A673 (cell line): ENCODE results near the gene CARD11.

ENCODE experiments used
- EZH2 ChIP-seq: fragments of 200-600 bp; sonication (generic); IDR thresholded peaks from 2 replicates; pipeline ENCODE4 v1.6.1; 2017; ENCODE audit warnings: borderline replicate concordance, low read depth, mild to moderate bottlenecking, mixed read lengths, antibody characterized with exemption, low read length; ENCODE audit not compliant: poor library complexity, severe bottlenecking
- TF ChIP-seq, protein P1 (sequence below): fragments of 300-800, 200-600 bp; sonication (generic); conservative IDR thresholded peaks from 2 replicates; pipeline ENCODE4 v1.5.1; 2017; ENCODE audit warnings: low read depth, mild to moderate bottlenecking, antibody characterized with exemption, low read length, moderate library complexity, mixed read lengths

DNA sequence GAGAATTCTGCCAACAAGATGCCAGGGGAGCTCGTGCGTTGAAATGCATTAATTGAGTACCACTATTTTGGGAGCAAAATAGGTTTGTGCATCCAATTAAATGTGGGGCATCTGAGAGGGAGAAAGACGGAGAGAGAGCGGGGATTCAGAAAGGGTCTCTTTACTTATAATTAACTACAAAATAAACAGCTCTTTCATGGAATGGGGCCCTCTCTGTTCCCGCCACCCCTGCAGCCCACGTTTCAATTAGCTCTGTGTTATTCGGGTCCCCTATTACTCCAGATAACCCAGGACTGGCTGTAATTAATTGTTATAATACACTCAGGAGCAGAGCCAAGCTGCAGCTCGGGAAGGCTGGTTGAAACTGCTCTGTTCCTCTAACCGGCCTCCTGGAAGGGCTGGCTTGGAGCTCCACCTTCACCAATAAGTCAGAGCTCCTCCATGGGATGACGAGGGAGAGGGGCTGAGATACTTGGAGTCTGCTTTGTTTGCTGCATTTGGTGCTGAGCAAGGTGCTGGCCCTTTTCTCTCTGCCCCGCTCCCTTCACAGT is 67.8 kb downstream of the CARD11 start:
- TF ChIP-seq, protein P1, sequence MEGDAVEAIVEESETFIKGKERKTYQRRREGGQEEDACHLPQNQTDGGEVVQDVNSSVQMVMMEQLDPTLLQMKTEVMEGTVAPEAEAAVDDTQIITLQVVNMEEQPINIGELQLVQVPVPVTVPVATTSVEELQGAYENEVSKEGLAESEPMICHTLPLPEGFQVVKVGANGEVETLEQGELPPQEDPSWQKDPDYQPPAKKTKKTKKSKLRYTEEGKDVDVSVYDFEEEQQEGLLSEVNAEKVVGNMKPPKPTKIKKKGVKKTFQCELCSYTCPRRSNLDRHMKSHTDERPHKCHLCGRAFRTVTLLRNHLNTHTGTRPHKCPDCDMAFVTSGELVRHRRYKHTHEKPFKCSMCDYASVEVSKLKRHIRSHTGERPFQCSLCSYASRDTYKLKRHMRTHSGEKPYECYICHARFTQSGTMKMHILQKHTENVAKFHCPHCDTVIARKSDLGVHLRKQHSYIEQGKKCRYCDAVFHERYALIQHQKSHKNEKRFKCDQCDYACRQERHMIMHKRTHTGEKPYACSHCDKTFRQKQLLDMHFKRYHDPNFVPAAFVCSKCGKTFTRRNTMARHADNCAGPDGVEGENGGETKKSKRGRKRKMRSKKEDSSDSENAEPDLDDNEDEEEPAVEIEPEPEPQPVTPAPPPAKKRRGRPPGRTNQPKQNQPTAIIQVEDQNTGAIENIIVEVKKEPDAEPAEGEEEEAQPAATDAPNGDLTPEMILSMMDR = no peak
- no peak for TF ChIP-seq EZH2
